Stromal cell of bone marrow (primary cell): ENCODE measurements around the gene ATF7IP.
A peak's percentile ranks its signal among the peaks of the same experiment; 100 is the strongest.
"Not testable (repeated sequence)": the region's sequence is repeated elsewhere in the genome, so short reads cannot be mapped to it uniquely, and the experiment has no call there.

Experiments
- DNase-seq: peaks from one replicate; pipeline ENCODE4 v3.0.0-alpha.2; 2012; ENCODE audit warnings: low read depth

The ATF7IP gene

GRCh38 chr12:14379508-14379907, 14.0 kb downstream of the ATF7IP start:
- no peak for DNase-seq

- peak; percentile 77 for DNase-seq
These were observed 19.5 kb downstream of the ATF7IP start for GRCh38 chr12:14384783-14385638.

- DNase-seq = no peak
These were observed 21.9 kb downstream of the ATF7IP start for GRCh38 chr12:14387219-14387871.

GRCh38 chr12:14390449-14390848, 25.0 kb downstream of the ATF7IP start:
- no peak for DNase-seq

GRCh38 chr12:14390870-14391530, 25.5 kb downstream of the ATF7IP start:
- DNase-seq = no peak

GRCh38 chr12:14393751-14394150, 28.3 kb downstream of the ATF7IP start:
- DNase-seq = no peak

- peak; percentile 66 for DNase-seq
These were observed 29.0 kb downstream of the ATF7IP start for GRCh38 chr12:14394317-14395073.

GRCh38 chr12:14395074-14395778, 29.7 kb downstream of the ATF7IP start:
- DNase-seq = no peak

GRCh38 chr12:14396071-14396470, 30.6 kb downstream of the ATF7IP start:
- DNase-seq = no peak

- DNase-seq = no peak
These were observed 34.4 kb downstream of the ATF7IP start for GRCh38 chr12:14399871-14400270.

GRCh38 chr12:14400599-14400998, 35.1 kb downstream of the ATF7IP start:
- no peak for DNase-seq

- DNase-seq = not testable (repeated sequence)
These were observed 35.8 kb downstream of the ATF7IP start for GRCh38 chr12:14401267-14401666.

GRCh38 chr12:14402697-14403096, 37.2 kb downstream of the ATF7IP start:
- no peak for DNase-seq

GRCh38 chr12:14403293-14403692, 37.8 kb downstream of the ATF7IP start:
- no peak for DNase-seq

GRCh38 chr12:14403711-14404196, 38.3 kb downstream of the ATF7IP start:
- peak; percentile 82 for DNase-seq

- DNase-seq = not testable (repeated sequence)
These were observed 39.9 kb downstream of the ATF7IP start for GRCh38 chr12:14405407-14405806.

- no peak for DNase-seq
These were observed 42.7 kb downstream of the ATF7IP start for GRCh38 chr12:14408208-14408607.

GRCh38 chr12:14410177-14410576, 44.7 kb downstream of the ATF7IP start:
- no peak for DNase-seq

- no peak for DNase-seq
These were observed 45.5 kb downstream of the ATF7IP start for GRCh38 chr12:14410841-14411569.

GRCh38 chr12:14416658-14417057, 51.2 kb downstream of the ATF7IP start:
- peak; percentile 62 for DNase-seq

GRCh38 chr12:14417715-14418114, 52.2 kb downstream of the ATF7IP start:
- peak; percentile 79 for DNase-seq
